Thyroid gland (tissue), 4 donors: Measurements from ENCODE around the gene ANKRD65.

Source experiments
- CTCF ChIP-seq, 6 experiments: fragments of 200-600 bp in 3 of 6; fragments of 450-650 bp in 3 of 6; sonication (generic) in 3 of 6; IDR thresholded peaks; one replicate each; pipeline ENCODE4 v1.5.1; 2016 to 2019; ENCODE audit warnings: antibody characterized with exemption in 6 of 6, mild to moderate bottlenecking in 2 of 6, inconsistent platforms in 1 of 6, moderate library complexity in 1 of 6
- POLR2A ChIP-seq, 2 donors: fragments of 450-650 bp; IDR thresholded peaks; one replicate each; pipeline ENCODE4 v1.6.1; 2017; ENCODE audit warnings: antibody characterized with exemption in 2 of 2, mild to moderate bottlenecking in 2 of 2, moderate library complexity in 1 of 2

- TF ChIP-seq CTCF (IDR thresholded peaks at IDR 0.05) (no peak), POLR2A (IDR thresholded peaks at IDR 0.05) (no peak)
Observed at GRCh38 chr1:1407636-1408318, 13.3 kb downstream of the ANKRD65 start.
